GM12892 (cell line): ENCODE results near the gene PDE1A.

Source experiments
- POLR2A ChIP-seq: IDR thresholded peaks from 2 replicates; pipeline ENCODE4 v1.6.1; 2011; ENCODE audit warnings: low read depth, low read length, control low read depth
- POLR2AphosphoS5 ChIP-seq: IDR thresholded peaks from 2 replicates; pipeline ENCODE4 v1.6.1; 2011; ENCODE audit warnings: low read depth, low read length, control low read depth

- no peak for TF ChIP-seq POLR2A
- no peak for TF ChIP-seq POLR2AphosphoS5
Measured at GRCh38 chr2:182173944-182174622, 252.8 kb downstream of the PDE1A start.
